Caco-2 (cell line): ENCODE data around the gene CCDC88A. TPM values are rescaled to one million over a fixed set of nuclear protein-coding genes. Genes with fewer than 3 reads are reported as not detected.

Experiments
- BruUV-seq: library from RNA; stranded (reverse); fragments of 400-500 nt; replicated peaks from 2 replicates; lab custom pipeline; 2021; lab: Mats Ljungman, UMichigan
- CTCF ChIA-PET: fragments of 300-600 bp; sonication (Branson Sonifier 250); formaldehyde crosslinking; loops from one replicate; lab custom pipeline; 2022; ENCODE audit warnings: antibody characterized with exemption; lab: Charles Lee
- POLR2A ChIA-PET: fragments of 300-600 bp; sonication (Branson Sonifier 250); formaldehyde crosslinking; loops from one replicate; lab custom pipeline; 2022; ENCODE audit warnings: antibody characterized with exemption; lab: Charles Lee
- DNase-seq, 2 experiments: peaks; one replicate each; pipeline versions ENCODE4 v3.0.0 to v3.0.0-alpha.2; 2020 to 2022
- H3K27me3 ChIP-seq: replicated peaks from 2 replicates; pipeline ENCODE4 v1.6.0; 2011; ENCODE audit warnings: low read length; ENCODE audit not compliant: control insufficient read depth, insufficient read depth
- H3K36me3 ChIP-seq: 2 replicates; pipeline ENCODE4 v1.5.1; 2011; ENCODE audit warnings: low read length; ENCODE audit not compliant: control insufficient read depth, insufficient read depth
- H3K4me1 ChIP-seq: fragments of 250-450 bp; sonication (Bioruptor Pico); 2 replicates; pipeline ENCODE4 v1.5.1; 2020; ENCODE audit warnings: mild to moderate bottlenecking
- H3K4me3 ChIP-seq: 2 replicates; pipeline ENCODE4 v1.5.1; 2011; ENCODE audit warnings: low read depth, mild to moderate bottlenecking, control low read depth, low read length
- H3K9me3 ChIP-seq: fragments of 250-450 bp; sonication (Bioruptor Pico); 2 replicates; pipeline ENCODE4 v1.5.1; 2020; ENCODE audit warnings: mild to moderate bottlenecking, moderate library complexity
- H3K27ac Mint-ChIP-seq: one replicate; pipeline ENCODE4 v1.8.0; 2022; ENCODE audit warnings: mixed read lengths; ENCODE audit not compliant: unreplicated experiment
- H3K27me3 Mint-ChIP-seq: one replicate; pipeline ENCODE4 v1.8.0; 2022; ENCODE audit warnings: mixed read lengths; ENCODE audit not compliant: insufficient read depth, unreplicated experiment
- H3K36me3 Mint-ChIP-seq: one replicate; pipeline ENCODE4 v1.8.0; 2022; ENCODE audit warnings: mild to moderate bottlenecking, mixed read lengths; ENCODE audit not compliant: insufficient read depth, unreplicated experiment
- H3K4me1 Mint-ChIP-seq: one replicate; pipeline ENCODE4 v1.8.0; 2022; ENCODE audit warnings: low read depth, mixed read lengths; ENCODE audit not compliant: unreplicated experiment
- H3K4me3 Mint-ChIP-seq: one replicate; pipeline ENCODE4 v1.8.0; 2022; ENCODE audit warnings: mild to moderate bottlenecking, moderate library complexity, mixed read lengths; ENCODE audit not compliant: unreplicated experiment
- H3K9me3 Mint-ChIP-seq: one replicate; pipeline ENCODE4 v1.8.0; 2022; ENCODE audit warnings: mixed read lengths; ENCODE audit not compliant: unreplicated experiment
- CTCF ChIP-seq, 2 experiments: fragments of 200-600 bp in 1 of 2; IDR thresholded peaks; 1 replicate in 1 of 2; 2 replicates in 1 of 2; pipeline versions ENCODE4 v1.5.1 to v1.8.0; 2011 to 2022; ENCODE audit warnings: antibody characterized with exemption in 1 of 2, control low read depth in 1 of 2, inconsistent platforms in 1 of 2, low read depth in 1 of 2, low read length in 1 of 2, mild to moderate bottlenecking in 1 of 2, moderate library complexity in 1 of 2; ENCODE audit not compliant: insufficient read depth in 1 of 2, severe bottlenecking in 1 of 2, unreplicated experiment in 1 of 2
- intact Hi-C: fragments of 100-400 bp; cut with micrococcal nuclease; formaldehyde crosslinking; loops from one replicate; pipeline ENCODE4 v1.10.0; 2022; ENCODE audit not compliant: unreplicated experiment
- total RNA-seq: library from RNA; stranded (reverse); gene quantifications from 2 replicates; pipeline ENCODE4 v1.2.3, GENCODE V29; 2022

The CCDC88A gene
- total RNA-seq, 1 experiment from 2014 or later: 7.7 TPM

- intact Hi-C loops: no loop called here
- DNase-seq: no peak
- Mint-ChIP-seq H3K27me3 (peaks cover 2% of the 10 kb centered on the region), H3K4me1 (no peaks in the 10 kb centered on the region), H3K4me3 (no peak overlapping the region), H3K9me3 (no peaks in the 10 kb centered on the region), H3K36me3 (no peaks in the 10 kb centered on the region), H3K27ac (no peak overlapping the region)
- Histone ChIP-seq H3K36me3 (no peaks in the 10 kb centered on the region; the same call in 1 of the 2 replicates), H3K9me3 (no peaks in the 10 kb centered on the region), H3K27me3 (no peaks in the 10 kb centered on the region), H3K4me3 (no peak overlapping the region), H3K4me1 (peaks cover 9% of the 10 kb centered on the region)
- ChIA-PET POLR2A (no interaction called here), CTCF (no interaction called here)
- no peak for TF ChIP-seq CTCF (IDR thresholded peaks at IDR 0.05; ENCODE audit: insufficient read depth in 1 of 2, low read depth in 1 of 2, low read length in 1 of 2, severe bottlenecking in 1 of 2, unreplicated experiment in 1 of 2)
- no TSS peak for BruUV-seq
Measured at GRCh38 chr2:55330541-55331297, 88.9 kb downstream of the CCDC88A start.

GRCh38 chr2:55327470-55328230 lies 92.0 kb downstream of the CCDC88A start:
- no peak for DNase-seq
- ChIA-PET CTCF (interaction anchor here (0.9 kb wide), 1 partner anchor 39 kb away, joined by 3 read pairs; no protein-coding TSS in a partner anchor), POLR2A (no interaction called here)
- H3K27me3 ChIP-seq: no peaks in the 10 kb centered on the region
- H3K36me3 ChIP-seq: no peaks in the 10 kb centered on the region
- Mint-ChIP-seq H3K36me3 (no peaks in the 10 kb centered on the region), H3K4me3 (no peak overlapping the region), H3K9me3 (no peaks in the 10 kb centered on the region), H3K27me3 (no peaks in the 10 kb centered on the region), H3K27ac (no peak overlapping the region), H3K4me1 (no peaks in the 10 kb centered on the region)
- no TSS peak for BruUV-seq
- H3K4me1 ChIP-seq: peaks cover 9% of the 10 kb centered on the region
- H3K4me3 ChIP-seq: no peak overlapping the region
- TF ChIP-seq CTCF (IDR thresholded peaks at IDR 0.05; ENCODE audit: insufficient read depth in 1 of 2, low read depth in 1 of 2, low read length in 1 of 2, severe bottlenecking in 1 of 2, unreplicated experiment in 1 of 2): no peak
- intact Hi-C loops: no loop called here
- no peaks in the 10 kb centered on the region for H3K9me3 ChIP-seq

- H3K27me3 Mint-ChIP-seq: no peaks in the 10 kb centered on the region
- Histone ChIP-seq H3K4me3 (no peak overlapping the region), H3K9me3 (no peaks in the 10 kb centered on the region), H3K36me3 (no peaks in the 10 kb centered on the region), H3K27me3 (no peaks in the 10 kb centered on the region), H3K4me1 (no peaks in the 10 kb centered on the region)
- no peaks in the 10 kb centered on the region for H3K9me3 Mint-ChIP-seq
- CTCF ChIA-PET: no interaction called here
- H3K4me3 Mint-ChIP-seq: no peak overlapping the region
- no peak for DNase-seq
- intact Hi-C loops: no loop called here
- H3K36me3 Mint-ChIP-seq: no peaks in the 10 kb centered on the region
- POLR2A ChIA-PET: no interaction called here
- no peak for TF ChIP-seq CTCF (IDR thresholded peaks at IDR 0.05; ENCODE audit: insufficient read depth in 1 of 2, low read depth in 1 of 2, low read length in 1 of 2, severe bottlenecking in 1 of 2, unreplicated experiment in 1 of 2)
- H3K27ac Mint-ChIP-seq: no peak overlapping the region
- H3K4me1 Mint-ChIP-seq: no peaks in the 10 kb centered on the region
- no TSS peak for BruUV-seq
Measured at GRCh38 chr2:55314985-55315384, 104.7 kb downstream of the CCDC88A start.
